ENCODE results near the gene SCAI.

The SCAI gene

DNA sequence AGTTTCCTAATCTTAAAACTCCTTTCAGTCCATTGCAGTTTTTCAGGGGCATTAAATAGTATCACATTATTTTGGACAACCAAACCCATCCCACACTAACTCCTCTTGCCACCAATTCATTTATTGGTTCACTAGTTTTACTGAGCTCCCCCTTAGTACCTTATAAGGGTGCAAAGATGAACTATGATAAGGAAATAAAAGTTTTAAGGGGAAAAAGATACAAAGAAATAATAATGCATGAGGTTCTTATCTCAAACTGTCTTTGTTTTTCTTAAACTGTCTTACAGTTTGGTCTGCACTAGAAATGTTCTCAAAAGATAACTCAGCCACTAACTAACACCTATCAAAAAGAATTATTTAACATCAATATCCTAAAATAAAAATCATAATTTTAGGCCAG, 8.4 kb downstream of the SCAI start:
- Mint-ChIP-seq H3K36me3 (ENCODE audit: low read depth) (peaks cover 45% of the 10 kb centered on the region), H3K4me3 (no peak overlapping the region), H3K4me1 (peaks cover 4% of the 10 kb centered on the region), H3K27ac (no peak overlapping the region), H3K27me3 (ENCODE audit: low read depth, poor library complexity) (peaks cover 5% of the 10 kb centered on the region), H3K9me3 (peaks cover 12% of the 10 kb centered on the region)
- TF ChIP-seq, protein P1, sequence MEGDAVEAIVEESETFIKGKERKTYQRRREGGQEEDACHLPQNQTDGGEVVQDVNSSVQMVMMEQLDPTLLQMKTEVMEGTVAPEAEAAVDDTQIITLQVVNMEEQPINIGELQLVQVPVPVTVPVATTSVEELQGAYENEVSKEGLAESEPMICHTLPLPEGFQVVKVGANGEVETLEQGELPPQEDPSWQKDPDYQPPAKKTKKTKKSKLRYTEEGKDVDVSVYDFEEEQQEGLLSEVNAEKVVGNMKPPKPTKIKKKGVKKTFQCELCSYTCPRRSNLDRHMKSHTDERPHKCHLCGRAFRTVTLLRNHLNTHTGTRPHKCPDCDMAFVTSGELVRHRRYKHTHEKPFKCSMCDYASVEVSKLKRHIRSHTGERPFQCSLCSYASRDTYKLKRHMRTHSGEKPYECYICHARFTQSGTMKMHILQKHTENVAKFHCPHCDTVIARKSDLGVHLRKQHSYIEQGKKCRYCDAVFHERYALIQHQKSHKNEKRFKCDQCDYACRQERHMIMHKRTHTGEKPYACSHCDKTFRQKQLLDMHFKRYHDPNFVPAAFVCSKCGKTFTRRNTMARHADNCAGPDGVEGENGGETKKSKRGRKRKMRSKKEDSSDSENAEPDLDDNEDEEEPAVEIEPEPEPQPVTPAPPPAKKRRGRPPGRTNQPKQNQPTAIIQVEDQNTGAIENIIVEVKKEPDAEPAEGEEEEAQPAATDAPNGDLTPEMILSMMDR (IDR thresholded peaks at IDR 0.05) = no peak
- DNase-seq = no peak

DNA sequence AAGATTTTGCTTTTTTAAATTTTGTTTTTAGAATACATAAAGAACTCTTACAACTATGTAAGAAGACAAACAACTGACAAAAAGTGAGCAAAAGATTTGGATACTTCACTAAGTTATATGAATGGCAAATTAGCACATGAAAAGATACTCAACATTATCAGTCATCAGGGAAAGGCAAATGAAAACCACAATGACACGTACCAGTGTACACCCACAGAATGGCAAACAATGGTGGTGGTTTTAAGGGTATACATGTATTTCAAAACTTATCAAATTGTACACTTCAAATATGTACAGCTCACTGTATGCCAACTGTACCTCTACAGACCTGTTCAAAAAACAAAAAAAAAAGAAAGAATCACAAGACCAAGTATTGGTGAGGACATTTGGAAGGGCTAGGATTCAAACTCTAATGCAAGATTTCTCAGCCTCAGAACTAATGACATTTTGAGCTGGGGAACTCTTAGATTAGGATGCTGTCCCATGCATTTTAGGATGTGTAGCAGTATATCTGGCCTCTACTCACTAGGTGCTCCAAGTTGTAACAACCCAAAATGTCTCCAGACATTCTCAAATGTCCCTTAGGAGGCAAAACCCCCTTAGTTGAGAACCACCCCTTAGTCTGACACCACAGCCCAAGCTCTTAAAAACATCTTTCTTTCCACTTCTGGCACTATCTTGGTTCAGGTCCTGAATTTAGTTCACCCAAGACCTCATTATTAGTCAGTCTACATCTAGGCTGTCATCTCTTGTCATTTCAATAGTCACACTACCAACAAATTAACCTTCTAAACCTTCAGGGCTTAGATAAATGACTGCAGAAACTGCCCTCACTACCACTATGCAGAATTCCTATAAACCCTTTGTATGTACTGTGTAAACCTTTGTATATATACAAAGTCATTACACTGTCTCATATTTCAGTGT, 9.7 kb downstream of the SCAI start:
- peaks cover 4% of the 10 kb centered on the region for H3K4me1 Mint-ChIP-seq
- DNase-seq = no peak

DNA sequence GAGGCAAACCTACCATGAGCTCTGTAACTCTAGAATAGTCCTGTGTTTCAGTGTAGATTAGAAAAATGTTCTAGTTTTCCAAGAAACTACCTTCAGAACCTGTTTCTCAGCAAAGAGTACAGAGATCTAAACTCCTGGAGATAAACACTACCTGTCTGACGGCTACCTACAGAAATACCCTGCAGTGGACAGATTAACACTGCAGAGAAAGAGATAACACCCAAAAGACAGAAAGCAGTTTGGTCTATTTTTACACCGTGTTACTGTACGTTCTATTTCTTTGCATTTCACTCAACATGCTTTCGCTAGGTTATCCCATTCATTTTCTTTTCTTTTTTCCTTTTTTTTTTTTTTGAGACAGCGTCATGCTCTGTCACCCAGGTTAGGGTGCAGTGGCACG, 11.6 kb downstream of the SCAI start:
- DNase-seq = no peak
- Mint-ChIP-seq H3K9me3 (peaks cover 12% of the 10 kb centered on the region), H3K27ac (peak overlapping the region; percentile 57)

More for the DNA sequence above, 9.7 kb downstream of the SCAI start:
- Mint-ChIP-seq H3K4me3 (no peak overlapping the region), H3K36me3 (ENCODE audit: low read depth) (peaks cover 32% of the 10 kb centered on the region), H3K9me3 (peaks cover 12% of the 10 kb centered on the region), H3K27me3 (ENCODE audit: low read depth, poor library complexity) (peaks cover 5% of the 10 kb centered on the region), H3K27ac (no peak overlapping the region)
- TF ChIP-seq, protein P1 (IDR thresholded peaks at IDR 0.05) = no peak

DNA sequence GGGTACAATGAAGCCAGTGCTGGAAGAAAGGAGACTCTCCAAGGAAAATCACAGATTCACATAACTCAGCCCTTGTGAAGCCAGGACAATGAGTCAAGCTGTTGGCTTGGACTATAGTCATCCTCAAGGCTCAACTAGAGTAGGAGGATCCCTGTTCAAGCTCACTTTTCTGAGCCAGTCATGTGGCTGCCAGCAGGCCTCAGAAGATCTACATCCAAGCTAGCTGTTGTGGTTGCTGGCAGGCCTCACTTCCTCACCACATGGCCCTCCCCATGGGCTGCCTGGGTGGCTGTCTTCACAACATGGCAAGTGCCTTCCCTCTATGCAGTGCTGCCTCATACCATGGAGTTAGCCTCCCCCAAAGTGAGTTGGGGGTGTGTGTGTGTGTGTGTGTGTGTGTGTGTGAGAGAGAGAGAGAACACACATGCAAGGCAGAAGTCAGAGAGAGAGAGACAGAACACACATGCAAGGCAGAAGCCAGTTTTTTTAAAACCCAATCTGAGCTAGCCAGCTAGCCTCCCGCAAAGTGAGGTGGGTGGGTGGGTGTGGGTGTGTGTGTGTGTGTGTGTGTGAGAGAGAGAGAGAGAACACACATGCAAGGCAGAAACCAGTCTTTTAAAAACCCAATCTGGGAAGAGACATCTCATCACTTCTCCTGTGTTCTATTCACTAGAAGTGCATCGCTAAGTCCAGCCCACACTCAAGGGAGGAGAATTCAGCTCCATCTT, 17.1 kb downstream of the SCAI start:
- DNase-seq = no peak
- Mint-ChIP-seq H3K9me3 (no peaks in the 10 kb centered on the region), H3K27me3 (ENCODE audit: low read depth, poor library complexity) (no peaks in the 10 kb centered on the region), H3K4me1 (peaks cover 15% of the 10 kb centered on the region), H3K4me3 (no peak overlapping the region), H3K36me3 (ENCODE audit: low read depth) (peaks cover 18% of the 10 kb centered on the region), H3K27ac (peak overlapping the region; percentile 99)
- TF ChIP-seq, protein P1 (IDR thresholded peaks at IDR 0.05) = no peak

More for the DNA sequence above, 11.6 kb downstream of the SCAI start:
- Mint-ChIP-seq H3K4me1 (peaks cover 5% of the 10 kb centered on the region), H3K36me3 (ENCODE audit: low read depth) (peaks cover 22% of the 10 kb centered on the region), H3K4me3 (no peak overlapping the region), H3K27me3 (ENCODE audit: low read depth, poor library complexity) (peaks cover 5% of the 10 kb centered on the region)
- TF ChIP-seq, protein P1 (IDR thresholded peaks at IDR 0.05) = no peak

DNA sequence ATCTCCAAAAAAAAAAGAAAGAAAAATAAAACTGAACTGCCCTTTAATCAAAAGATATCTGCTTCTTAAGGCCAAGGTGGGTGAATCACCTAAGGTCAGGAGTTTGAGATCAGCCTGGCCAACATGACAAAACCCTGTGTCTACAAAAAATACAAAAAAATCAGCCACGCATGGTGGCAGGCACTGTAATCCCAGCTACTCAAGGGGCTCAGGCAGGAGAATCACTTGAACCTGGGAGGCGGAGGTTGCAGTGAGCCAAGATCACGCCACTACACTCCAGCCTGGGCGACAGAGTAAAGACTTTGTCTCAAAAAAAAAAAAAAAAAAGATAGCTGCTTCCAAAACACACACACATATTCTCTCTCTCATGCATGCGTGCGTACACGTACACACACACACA, 17.8 kb downstream of the SCAI start:
- DNase-seq = no peak
- no peak overlapping the region for H3K4me3 Mint-ChIP-seq
- no peaks in the 10 kb centered on the region for H3K27me3 Mint-ChIP-seq (ENCODE audit: low read depth, poor library complexity)
- no peaks in the 10 kb centered on the region for H3K9me3 Mint-ChIP-seq
- H3K36me3 Mint-ChIP-seq (ENCODE audit: low read depth) = peaks cover 18% of the 10 kb centered on the region
- TF ChIP-seq, protein P1 (IDR thresholded peaks at IDR 0.05) = no peak
- peaks cover 21% of the 10 kb centered on the region for H3K4me1 Mint-ChIP-seq
- peak overlapping the region; percentile 99 for H3K27ac Mint-ChIP-seq
